ENCODE results near the gene TSHZ2. TPM values are rescaled to one million over a fixed set of nuclear protein-coding genes. Genes with fewer than 3 reads are reported as not detected.

TSHZ2 gene
- total and polyA plus RNA-seq, 2 donors (not counting 3 experiments of a cell fraction or from before 2014, with no cell fraction given) = not detected

GRCh38 chr20:53438368-53438767 is 466.2 kb downstream of the TSHZ2 start:
- BruUV-seq (replicated peaks) = no TSS peak
- Histone ChIP-seq H3K9ac (replicated peaks; ENCODE audit: extremely low read depth, insufficient read depth, low read length) (no peak overlapping the region), H3K9me1 (replicated peaks; ENCODE audit: control insufficient read depth, extremely low read depth, insufficient read depth, low read length) (no peaks in the 10 kb centered on the region), H3K4me1 (ENCODE audit: control insufficient read depth, extremely low read depth, insufficient read depth, low read length) (no peaks in the 10 kb centered on the region), H3K79me2 (ENCODE audit: control insufficient read depth, insufficient read depth, low read length) (no peaks in the 10 kb centered on the region), H3K4me2 (ENCODE audit: insufficient read depth, low read length) (no peak overlapping the region), H3K27ac (ENCODE audit: insufficient read depth, low read depth, low read length) (no peak overlapping the region), H3K27me3 (ENCODE audit: control insufficient read depth in 2 of 2, insufficient read depth in 2 of 2, low read length in 2 of 2) (no peaks in the 10 kb centered on the region), H2AFZ (ENCODE audit: low read depth, low read length) (no peak overlapping the region), H3K4me3 (replicated peaks in 1 of 3; ENCODE audit: insufficient read depth in 1 of 3, low read depth in 1 of 3, low read length in 3 of 3) (no peak overlapping the region), H3K36me3 (ENCODE audit: control insufficient read depth in 2 of 2, extremely low read depth in 1 of 2, insufficient read depth in 2 of 2, low read length in 2 of 2) (no peaks in the 10 kb centered on the region), H4K20me1 (replicated peaks; ENCODE audit: control insufficient read depth, extremely low read depth, insufficient read depth, low read length) (no peaks in the 10 kb centered on the region), H3K9me3 (replicated peaks; ENCODE audit: control insufficient read depth, insufficient read depth, low read length) (peaks cover 2% of the 10 kb centered on the region)
- ChIA-PET CTCF (no interaction called here), POLR2A (no interaction called here)
- FAIRE-seq (no peak), DNase-seq (ENCODE audit: low read depth, low spot score) (no peak)
- intact Hi-C loops (cut with micrococcal nuclease) (no loop called here), dilution Hi-C loops (cut with MboI; ENCODE audit: extremely low pct_ligation_motif_present, low sequenced_read_pairs) (no loop called here)
- TF ChIP-seq JUN (IDR thresholded peaks at IDR 0.05; ENCODE audit: borderline replicate concordance, insufficient read depth, insufficient read length, low read depth) (no peak), MYC (IDR thresholded peaks at IDR 0.05; ENCODE audit: low read depth, low read length) (no peak), GATA2 (IDR thresholded peaks at IDR 0.05; ENCODE audit: insufficient read depth, insufficient read length, low read depth, low read length) (no peak), POLR2AphosphoS5 (IDR thresholded peaks at IDR 0.05; ENCODE audit: insufficient read depth, low read depth, low read length) (no peak), MAX (IDR thresholded peaks at IDR 0.05; ENCODE audit: insufficient read depth, insufficient read length) (no peak), CTCF (IDR thresholded peaks at IDR 0.05; ENCODE audit: extremely low read depth in 1 of 2, insufficient read depth in 1 of 2, low read depth in 1 of 2, low read length in 2 of 2) (no peak), POLR2A (IDR thresholded peaks at IDR 0.05; ENCODE audit: low read depth, low read length) (no peak), EZH2 (IDR thresholded peaks at IDR 0.05; ENCODE audit: borderline replicate concordance, low read depth, low read length, severe bottlenecking) (no peak), FOS (IDR thresholded peaks at IDR 0.05; ENCODE audit: borderline replicate concordance, insufficient read depth, low read length) (no peak)
